ENCODE measurements around the gene RNF19B. TPM values are rescaled to one million over a fixed set of nuclear protein-coding genes. Genes with fewer than 3 reads are reported as not detected.

Gene RNF19B
- total and polyA plus RNA-seq, 2 of the 13 experiments (the other 11 are each of a cell fraction or from before 2014, with no cell fraction given): 15.3 to 22.5 TPM

DNA sequence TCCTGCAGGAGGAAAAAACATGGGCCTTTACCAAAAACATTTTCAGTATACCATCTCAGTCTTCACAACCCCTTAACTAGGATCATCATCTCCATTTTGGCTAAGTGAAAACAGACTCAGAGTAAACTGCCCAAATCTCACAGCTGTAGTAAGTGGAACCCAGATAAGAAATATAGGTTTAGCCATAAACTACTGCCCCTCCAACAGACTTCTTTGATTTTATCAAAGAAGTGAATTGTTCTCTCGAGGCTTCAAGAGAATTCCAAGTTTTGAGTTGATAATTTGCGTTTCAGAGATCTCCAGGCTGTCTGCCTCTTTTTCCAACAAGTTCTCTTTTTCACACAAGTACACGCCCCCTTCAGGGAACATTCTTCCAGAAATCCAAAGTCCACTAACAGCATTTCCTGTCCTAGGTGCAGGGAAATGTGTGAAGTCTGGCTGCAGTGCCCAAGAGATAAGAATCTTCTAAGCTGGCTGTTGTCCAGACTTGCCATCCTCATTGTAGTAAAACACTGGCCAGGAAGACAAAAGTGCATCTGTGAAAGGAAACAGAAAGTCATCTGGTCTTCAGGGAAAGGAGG lies 30.8 kb downstream of the RNF19B start (continued):
- TF ChIP-seq, protein P1, sequence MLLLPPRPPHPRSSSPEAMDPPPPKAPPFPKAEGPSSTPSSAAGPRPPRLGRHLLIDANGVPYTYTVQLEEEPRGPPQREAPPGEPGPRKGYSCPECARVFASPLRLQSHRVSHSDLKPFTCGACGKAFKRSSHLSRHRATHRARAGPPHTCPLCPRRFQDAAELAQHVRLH (CRISPR knock-in tag; IDR thresholded peaks at IDR 0.05; ENCODE audit: borderline replicate concordance, low read depth): peak; percentile 55; the same call in 1 of the 2 replicates
- TF ChIP-seq KLF13 (CRISPR knock-in tag; IDR thresholded peaks at IDR 0.05): no peak
- TF ChIP-seq SP4 (CRISPR knock-in tag; IDR thresholded peaks at IDR 0.05): peak; percentile 35; the same call in 1 of the 2 replicates
- TF ChIP-seq ZBTB33 (CRISPR knock-in tag; IDR thresholded peaks at IDR 0.05): peak; percentile 40; the same call in 1 of the 2 replicates
- TF ChIP-seq MIER2 (CRISPR knock-in tag; IDR thresholded peaks at IDR 0.05): no peak
- peak; percentile 73 for TF ChIP-seq RXRB (CRISPR knock-in tag; IDR thresholded peaks at IDR 0.05; ENCODE audit: borderline replicate concordance)
- TF ChIP-seq FOSL2 (CRISPR knock-in tag; IDR thresholded peaks at IDR 0.05): peak; percentile 65
- TF ChIP-seq ZNF766 (CRISPR knock-in tag; IDR thresholded peaks at IDR 0.05; ENCODE audit: borderline replicate concordance): no peak
- TF ChIP-seq LCORL (IDR thresholded peaks at IDR 0.05): no peak
- peak; percentile 77 for TF ChIP-seq LCORL (CRISPR knock-in tag; IDR thresholded peaks at IDR 0.05)
- peak; percentile 45 for TF ChIP-seq FOXO1 (CRISPR knock-in tag; IDR thresholded peaks at IDR 0.05)
- TF ChIP-seq, protein P2, sequence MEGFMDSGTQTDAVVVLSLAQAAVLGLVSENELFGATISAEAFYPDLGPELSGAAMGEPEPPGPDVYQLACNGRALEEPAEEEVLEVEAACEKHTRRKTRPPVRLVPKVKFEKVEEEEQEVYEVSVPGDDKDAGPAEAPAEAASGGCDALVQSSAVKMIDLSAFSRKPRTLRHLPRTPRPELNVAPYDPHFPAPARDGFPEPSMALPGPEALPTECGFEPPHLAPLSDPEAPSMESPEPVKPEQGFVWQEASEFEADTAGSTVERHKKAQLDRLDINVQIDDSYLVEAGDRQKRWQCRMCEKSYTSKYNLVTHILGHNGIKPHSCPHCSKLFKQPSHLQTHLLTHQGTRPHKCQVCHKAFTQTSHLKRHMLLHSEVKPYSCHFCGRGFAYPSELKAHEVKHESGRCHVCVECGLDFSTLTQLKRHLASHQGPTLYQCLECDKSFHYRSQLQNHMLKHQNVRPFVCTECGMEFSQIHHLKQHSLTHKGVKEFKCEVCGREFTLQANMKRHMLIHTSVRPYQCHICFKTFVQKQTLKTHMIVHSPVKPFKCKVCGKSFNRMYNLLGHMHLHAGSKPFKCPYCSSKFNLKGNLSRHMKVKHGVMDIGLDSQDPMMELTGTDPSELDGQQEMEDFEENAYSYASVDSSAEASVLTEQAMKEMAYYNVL (CRISPR knock-in tag; IDR thresholded peaks at IDR 0.05; ENCODE audit: borderline replicate concordance): peak; percentile 94
- no peak for TF ChIP-seq ZNF138 (CRISPR knock-in tag; IDR thresholded peaks at IDR 0.05; ENCODE audit: low read depth)
- peak; percentile 65; the same call in 1 of the 2 replicates for TF ChIP-seq CREM (IDR thresholded peaks at IDR 0.05)
- TF ChIP-seq CREM (CRISPR knock-in tag; IDR thresholded peaks at IDR 0.05): no peak
- TF ChIP-seq BHLHE40 (IDR thresholded peaks at IDR 0.05; ENCODE audit: low read length): no peak
- TF ChIP-seq ZMYM4 (CRISPR knock-in tag; IDR thresholded peaks at IDR 0.05): peak; percentile 71
- peak; percentile 57; the same call in 1 of the 2 replicates for TF ChIP-seq ZNF230 (CRISPR knock-in tag; IDR thresholded peaks at IDR 0.05)
- TF ChIP-seq TFDP1 (CRISPR knock-in tag; IDR thresholded peaks at IDR 0.05; ENCODE audit: borderline replicate concordance): peak; percentile 85; the same call in 1 of the 2 replicates
- TF ChIP-seq YEATS4 (CRISPR knock-in tag; IDR thresholded peaks at IDR 0.05; ENCODE audit: borderline replicate concordance): peak; percentile 53; the same call in 1 of the 2 replicates
- TF ChIP-seq ZNF609 (CRISPR knock-in tag; IDR thresholded peaks at IDR 0.05; ENCODE audit: borderline replicate concordance): peak; percentile 73; the same call in 1 of the 2 replicates
